ENCODE results near the gene SUPT3H.
"Not testable (repeated sequence)": the region's sequence is repeated elsewhere in the genome, so short reads cannot be mapped to it uniquely, and the experiment has no call there.

SUPT3H gene

GRCh38 chr6:44935693-44936300 is 441.9 kb downstream of the SUPT3H start:
- no peak for DNase-seq

GRCh38 chr6:44933108-44933507 is 444.6 kb downstream of the SUPT3H start:
- DNase-seq: no peak

GRCh38 chr6:44932651-44933091 is 445.1 kb downstream of the SUPT3H start:
- no peak for DNase-seq

- DNase-seq: no peak
Measured at GRCh38 chr6:44931385-44931784, 446.3 kb downstream of the SUPT3H start.

- peak; percentile 92 for DNase-seq
Measured at GRCh38 chr6:44926556-44926955, 451.2 kb downstream of the SUPT3H start.

GRCh38 chr6:44925100-44925739 is 452.5 kb downstream of the SUPT3H start:
- peak; percentile 95 for DNase-seq

- DNase-seq: peak; percentile 13
Measured at GRCh38 chr6:44923444-44923843, 454.3 kb downstream of the SUPT3H start.

- peak; percentile 23 for DNase-seq
Measured at GRCh38 chr6:44921798-44922197, 455.9 kb downstream of the SUPT3H start.

GRCh38 chr6:44920952-44921491 is 456.7 kb downstream of the SUPT3H start:
- DNase-seq: no peak

GRCh38 chr6:44918671-44919296 is 458.9 kb downstream of the SUPT3H start:
- DNase-seq: no peak

- DNase-seq: no peak
Measured at GRCh38 chr6:44917430-44917829, 460.3 kb downstream of the SUPT3H start.

- DNase-seq: no peak
Measured at GRCh38 chr6:44915111-44915510, 462.6 kb downstream of the SUPT3H start.

- no peak for DNase-seq
Measured at GRCh38 chr6:44914141-44914540, 463.6 kb downstream of the SUPT3H start.

GRCh38 chr6:44906761-44907160 is 471.0 kb downstream of the SUPT3H start:
- no peak for DNase-seq

GRCh38 chr6:44900358-44900757 is 477.4 kb downstream of the SUPT3H start:
- peak; percentile 69 for DNase-seq

GRCh38 chr6:44898296-44898930 is 479.3 kb downstream of the SUPT3H start:
- no peak for DNase-seq

- DNase-seq: no peak
Measured at GRCh38 chr6:44897316-44897715, 480.4 kb downstream of the SUPT3H start.

- DNase-seq: no peak
Measured at GRCh38 chr6:44896701-44897100, 481.0 kb downstream of the SUPT3H start.

- DNase-seq: no peak
Measured at GRCh38 chr6:44892579-44892978, 485.2 kb downstream of the SUPT3H start.

GRCh38 chr6:44879071-44879470 is 498.7 kb downstream of the SUPT3H start:
- not testable (repeated sequence) for DNase-seq

- not testable (repeated sequence) for DNase-seq
Measured at GRCh38 chr6:44876638-44877037, 501.1 kb downstream of the SUPT3H start.

- DNase-seq: no peak
Measured at GRCh38 chr6:44869321-44869897, 508.3 kb downstream of the SUPT3H start.

GRCh38 chr6:44868910-44869309 is 508.8 kb downstream of the SUPT3H start:
- no peak for DNase-seq

Measured in DMS53 (cell line).